Measurements from ENCODE around the gene PAPPA.

PAPPA gene

GRCh38 chr9:116442528-116442927, 288.9 kb downstream of the PAPPA start:
- no peaks in the 10 kb centered on the region for H3K27me3 ChIP-seq
- no peak overlapping the region for H3K27ac ChIP-seq
- intact Hi-C loops (cut with DNase I; ENCODE audit: low total_unique reads), result no loop called here
- no peaks in the 10 kb centered on the region for H3K4me1 ChIP-seq
- H3K36me3 ChIP-seq, result peaks cover 0 to 9% (median 8%) of the 10 kb centered on the region in 3 donors
- DNase-seq, result no peak
- no peaks in the 10 kb centered on the region for H3K9me3 ChIP-seq
- TF ChIP-seq CTCF (IDR thresholded peaks at IDR 0.05), result no peak
- H3K4me3 ChIP-seq, result no peak overlapping the region

- Histone ChIP-seq H3K4me3 (no peak overlapping the region), H3K27ac (no peak overlapping the region), H3K27me3 (no peaks in the 10 kb centered on the region), H3K36me3 (no peaks in the 10 kb centered on the region), H3K4me1 (peaks cover 0 to 8% (median 3%) of the 10 kb centered on the region in 4 donors), H3K9me3 (no peaks in the 10 kb centered on the region)
- DNase-seq, result no peak
- no peak for TF ChIP-seq CTCF (IDR thresholded peaks at IDR 0.05)
- intact Hi-C loops (cut with DNase I; ENCODE audit: low total_unique reads), result no loop called here
Observed at GRCh38 chr9:116447934-116448333, 294.3 kb downstream of the PAPPA start.

GRCh38 chr9:116448431-116448830, 294.8 kb downstream of the PAPPA start:
- no peaks in the 10 kb centered on the region for H3K36me3 ChIP-seq
- no peaks in the 10 kb centered on the region for H3K27me3 ChIP-seq
- peaks cover 0 to 8% (median 3%) of the 10 kb centered on the region in 4 donors for H3K4me1 ChIP-seq
- intact Hi-C loops (cut with DNase I; ENCODE audit: low total_unique reads), result no loop called here
- TF ChIP-seq CTCF (IDR thresholded peaks at IDR 0.05), result no peak
- H3K27ac ChIP-seq, result no peak overlapping the region
- H3K9me3 ChIP-seq, result no peaks in the 10 kb centered on the region
- DNase-seq, result no peak
- no peak overlapping the region for H3K4me3 ChIP-seq

- H3K4me3 ChIP-seq, result no peak overlapping the region
- H3K4me1 ChIP-seq, result peaks cover 0 to 8% (median 3%) of the 10 kb centered on the region in 4 donors
- H3K36me3 ChIP-seq, result no peaks in the 10 kb centered on the region
- no peaks in the 10 kb centered on the region for H3K27me3 ChIP-seq
- DNase-seq, result no peak
- no peak overlapping the region for H3K27ac ChIP-seq
- H3K9me3 ChIP-seq, result no peaks in the 10 kb centered on the region
- no peak for TF ChIP-seq CTCF (IDR thresholded peaks at IDR 0.05)
- intact Hi-C loops (cut with DNase I; ENCODE audit: low total_unique reads), result no loop called here
Observed at GRCh38 chr9:116449949-116450348, 296.4 kb downstream of the PAPPA start.

GRCh38 chr9:116450378-116451139, 297.0 kb downstream of the PAPPA start:
- Histone ChIP-seq H3K4me3 (no peak overlapping the region), H3K4me1 (peaks cover 0 to 8% (median 3%) of the 10 kb centered on the region in 4 donors), H3K27me3 (no peaks in the 10 kb centered on the region), H3K9me3 (no peaks in the 10 kb centered on the region), H3K36me3 (no peaks in the 10 kb centered on the region), H3K27ac (no peak overlapping the region)
- DNase-seq, result no peak
- no peak for TF ChIP-seq CTCF (IDR thresholded peaks at IDR 0.05)
- intact Hi-C loops (cut with DNase I; ENCODE audit: low total_unique reads), result no loop called here
